GM19463 (cell line): ENCODE measurements around the gene C1orf56.

Experiments
- ATAC-seq: cut with Tn5 transposase; IDR thresholded peaks from one replicate; pipeline ENCODE4 v1.9.1; 2021; ENCODE audit warnings: mild to moderate bottlenecking, moderate library complexity; ENCODE audit not compliant: unreplicated experiment

Gene C1orf56, protein sequence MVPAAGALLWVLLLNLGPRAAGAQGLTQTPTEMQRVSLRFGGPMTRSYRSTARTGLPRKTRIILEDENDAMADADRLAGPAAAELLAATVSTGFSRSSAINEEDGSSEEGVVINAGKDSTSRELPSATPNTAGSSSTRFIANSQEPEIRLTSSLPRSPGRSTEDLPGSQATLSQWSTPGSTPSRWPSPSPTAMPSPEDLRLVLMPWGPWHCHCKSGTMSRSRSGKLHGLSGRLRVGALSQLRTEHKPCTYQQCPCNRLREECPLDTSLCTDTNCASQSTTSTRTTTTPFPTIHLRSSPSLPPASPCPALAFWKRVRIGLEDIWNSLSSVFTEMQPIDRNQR

GRCh38 chr1:151047591-151047924 is at the start of gene C1orf56:
Gene C1orf56 (plus strand): TSS chr1:151047751. CDS start chr1:151047848, 97 bp downstream.
- peak; percentile 52 for ATAC-seq

DNA sequence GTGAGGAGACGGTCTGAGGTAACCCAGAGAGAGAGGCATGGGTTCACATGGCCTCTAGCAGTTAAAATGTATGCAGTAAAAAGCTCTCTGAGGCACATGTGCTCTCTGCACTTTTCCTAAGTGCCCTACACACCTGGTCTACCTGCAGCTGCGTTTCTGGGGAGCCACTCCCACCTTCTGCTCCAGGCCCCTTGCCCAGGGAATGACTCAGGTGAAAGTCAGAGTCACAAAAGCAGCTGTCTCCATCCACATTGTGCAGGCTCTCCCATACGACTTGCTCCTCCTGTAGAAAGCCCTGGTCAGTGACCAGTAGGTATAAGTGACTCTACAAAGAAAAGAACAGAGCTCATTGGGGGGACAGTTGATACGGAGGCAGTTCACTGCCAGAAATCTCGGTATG is 49.6 kb upstream of the C1orf56 start:
- no peak for ATAC-seq

GRCh38 chr1:150999051-150999674 is 48.4 kb upstream of the C1orf56 start:
- no peak for ATAC-seq

DNA sequence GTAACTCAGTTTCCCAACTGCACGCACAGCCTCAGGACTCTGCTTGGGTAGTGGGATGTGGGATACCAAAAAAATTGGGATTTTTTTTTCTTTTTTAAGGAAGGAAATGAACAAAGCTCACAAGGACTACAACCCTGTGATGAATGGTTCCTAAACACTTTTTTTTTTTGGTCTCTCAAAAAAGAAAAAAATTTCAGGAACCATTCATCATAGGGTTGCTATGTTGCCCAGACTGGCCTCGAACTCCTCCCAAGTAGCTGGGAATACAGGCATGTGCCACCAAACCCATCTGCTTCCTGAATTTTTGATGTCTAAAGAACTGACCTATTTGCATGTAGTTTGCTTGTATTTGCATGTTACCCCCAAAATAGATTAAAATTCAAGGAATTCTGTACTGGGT is 47.6 kb upstream of the C1orf56 start:
- no peak for ATAC-seq

DNA sequence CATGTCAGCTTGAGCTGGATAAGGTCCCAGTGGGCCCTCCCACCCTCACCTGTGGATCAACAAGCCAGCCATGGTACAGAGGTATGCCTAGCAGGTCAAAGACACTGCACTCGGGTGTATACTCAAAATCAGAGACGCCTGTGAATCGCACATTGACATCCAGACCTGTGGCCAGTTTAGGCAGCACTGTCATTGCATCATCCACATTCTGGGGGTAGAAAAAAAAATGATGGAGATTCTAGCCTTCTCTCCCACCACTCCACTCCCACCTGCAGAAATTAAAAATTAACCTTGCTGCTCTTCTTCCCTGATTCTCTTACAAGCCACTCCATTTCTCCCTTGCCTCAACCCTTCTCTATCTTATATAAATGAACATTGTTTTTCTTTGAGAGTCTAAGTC is 47.1 kb upstream of the C1orf56 start:
- ATAC-seq = no peak

- no peak for ATAC-seq
These were observed 45.9 kb upstream of the C1orf56 start for GRCh38 chr1:151001602-151002001.

- no peak for ATAC-seq
These were observed 45.5 kb upstream of the C1orf56 start for GRCh38 chr1:151002051-151002450.

DNA sequence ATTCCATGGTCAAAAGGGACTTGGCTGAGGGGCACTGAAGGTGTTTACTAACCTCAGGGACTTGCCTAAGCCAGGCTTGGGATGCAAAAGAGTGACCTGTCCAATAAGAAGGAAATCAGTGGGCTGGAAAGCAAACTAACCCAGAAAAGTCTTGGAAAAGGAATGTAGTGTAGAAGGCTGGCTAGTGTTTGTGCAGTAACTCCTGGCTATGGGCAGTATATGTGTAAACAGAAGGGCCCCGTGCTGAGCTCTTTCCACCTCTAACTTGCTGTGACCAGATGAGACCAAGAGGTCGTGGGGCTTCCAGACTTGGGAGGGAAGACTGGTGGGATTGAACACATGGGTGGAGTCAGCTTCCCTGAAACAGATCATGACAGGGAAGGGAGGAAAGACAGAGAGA is 44.9 kb upstream of the C1orf56 start:
- ATAC-seq = no peak

DNA sequence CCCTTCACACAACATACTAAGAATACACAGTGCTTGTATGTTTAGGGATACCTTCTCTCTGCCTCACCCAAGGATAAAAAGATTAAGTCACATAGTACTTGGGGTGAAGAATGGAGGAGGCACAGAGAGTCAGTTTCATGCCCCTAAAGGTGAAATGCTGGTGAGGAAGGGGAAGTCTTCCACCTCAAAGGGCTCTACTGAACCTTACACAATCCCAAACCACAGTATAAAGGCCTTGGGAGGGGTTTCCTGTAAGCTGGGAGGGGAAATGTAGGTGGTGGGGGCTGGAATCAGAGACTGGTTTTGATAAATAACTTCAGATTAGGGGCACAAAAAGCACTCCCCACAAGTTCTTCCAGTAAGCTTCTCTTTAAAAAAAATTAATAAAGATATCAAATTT is 44.4 kb upstream of the C1orf56 start:
- ATAC-seq = no peak

- no peak for ATAC-seq
These were observed 41.7 kb upstream of the C1orf56 start for GRCh38 chr1:151005729-151006319.

DNA sequence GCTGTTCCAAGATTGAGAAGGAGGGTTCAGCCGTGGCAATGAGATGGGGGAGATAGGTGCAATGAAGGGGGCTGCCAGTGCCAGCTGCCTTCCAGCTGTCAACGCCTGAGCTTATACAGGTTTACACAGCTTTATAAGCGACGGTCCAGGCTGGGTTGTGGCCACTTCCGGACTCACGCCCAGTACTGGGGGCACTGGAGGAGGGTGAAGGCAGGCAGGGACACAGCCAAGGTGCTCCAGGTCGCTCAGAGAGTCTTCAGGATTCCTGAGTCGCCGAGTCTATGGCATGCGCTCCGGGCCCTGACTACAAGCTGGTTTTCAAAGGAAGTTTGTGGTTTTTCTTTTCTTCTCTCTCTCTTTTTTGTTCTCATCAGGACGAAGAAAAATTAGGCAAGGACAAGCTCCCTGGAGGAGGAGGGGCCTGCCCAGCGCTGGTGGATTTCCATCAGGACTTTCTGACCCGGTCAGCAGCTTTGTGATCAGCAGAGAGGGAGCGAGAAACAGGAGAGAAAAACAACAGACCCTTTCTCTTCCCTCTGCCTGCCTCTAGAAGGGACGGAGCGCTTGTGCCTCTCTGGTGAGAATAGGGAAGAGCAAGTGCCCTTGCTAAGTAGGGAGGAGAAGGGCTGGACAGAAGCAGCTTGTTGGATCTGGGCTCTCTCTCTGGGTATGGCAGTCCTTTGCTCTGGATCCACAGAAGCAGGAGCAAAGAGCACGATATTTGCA is 41.1 kb upstream of the C1orf56 start, which contains the start of gene MINDY1:
Gene MINDY1 (minus strand): TSS at position 576 of the 726 bp plus-strand sequence. CDS start 4,285 bp downstream, outside the sequence.
- peak; percentile 64 for ATAC-seq

GRCh38 chr1:151007853-151008243 is 39.7 kb upstream of the C1orf56 start:
- no peak for ATAC-seq

- peak; percentile 77 for ATAC-seq
These were observed 39.0 kb upstream of the C1orf56 start, which contains the start of gene PRUNE1 for GRCh38 chr1:151008244-151009205. Gene PRUNE1 (plus strand): TSS chr1:151008449. CDS start chr1:151008633, 184 bp downstream.

DNA sequence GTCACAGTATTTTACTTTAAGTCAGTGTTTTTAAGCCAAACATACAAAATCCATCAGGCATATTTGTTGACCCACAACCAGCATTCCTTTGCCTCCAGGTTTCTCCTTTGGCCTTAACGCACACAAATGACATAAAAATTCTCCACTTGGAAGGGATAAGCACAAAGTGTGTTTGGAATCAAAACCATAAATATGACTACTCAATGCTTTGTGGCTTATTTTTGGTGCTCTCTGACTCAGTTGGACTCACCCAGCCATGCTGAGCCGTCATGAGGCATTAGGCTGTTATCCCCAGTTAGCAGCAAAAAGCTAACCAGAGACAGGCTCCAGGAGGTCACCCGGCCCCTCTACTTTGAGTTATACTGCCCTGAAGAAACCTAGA is 38.4 kb upstream of the C1orf56 start:
- ATAC-seq = no peak

DNA sequence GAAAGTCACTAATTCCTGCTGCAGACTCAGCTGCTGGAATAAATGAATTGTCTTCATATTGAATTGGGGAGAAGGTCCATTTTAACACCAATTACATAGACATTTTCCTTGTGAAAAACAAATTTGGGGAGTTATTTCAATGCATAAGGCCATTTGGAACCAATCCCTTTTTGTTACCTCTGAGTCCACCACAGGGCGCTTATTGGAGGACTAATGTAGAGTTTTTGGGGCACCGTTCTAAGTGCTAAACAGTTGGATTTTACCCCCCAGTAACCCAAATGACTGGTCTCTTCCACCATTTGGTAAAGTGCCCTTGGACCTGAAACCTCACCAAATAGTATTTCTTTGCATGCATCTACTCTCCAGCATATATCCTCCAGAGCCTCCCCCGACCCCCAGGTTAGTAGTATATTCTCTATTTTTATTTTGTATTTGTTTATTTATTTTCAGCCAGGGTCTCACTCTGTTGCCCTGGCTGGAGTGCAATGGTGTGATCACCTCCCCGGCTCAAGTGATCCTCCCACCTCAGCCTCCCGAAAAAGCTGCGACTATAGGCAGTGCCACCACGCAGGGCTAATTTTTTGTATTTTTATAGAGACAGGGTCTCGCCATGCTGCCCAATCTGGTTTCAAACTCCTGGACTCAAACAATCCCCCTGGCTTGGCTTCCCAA is 37.7 kb upstream of the C1orf56 start:
- no peak for ATAC-seq

GRCh38 chr1:151010346-151010726 is 37.2 kb upstream of the C1orf56 start:
- ATAC-seq = no peak

GRCh38 chr1:151011154-151011850 is 36.2 kb upstream of the C1orf56 start:
- no peak for ATAC-seq

DNA sequence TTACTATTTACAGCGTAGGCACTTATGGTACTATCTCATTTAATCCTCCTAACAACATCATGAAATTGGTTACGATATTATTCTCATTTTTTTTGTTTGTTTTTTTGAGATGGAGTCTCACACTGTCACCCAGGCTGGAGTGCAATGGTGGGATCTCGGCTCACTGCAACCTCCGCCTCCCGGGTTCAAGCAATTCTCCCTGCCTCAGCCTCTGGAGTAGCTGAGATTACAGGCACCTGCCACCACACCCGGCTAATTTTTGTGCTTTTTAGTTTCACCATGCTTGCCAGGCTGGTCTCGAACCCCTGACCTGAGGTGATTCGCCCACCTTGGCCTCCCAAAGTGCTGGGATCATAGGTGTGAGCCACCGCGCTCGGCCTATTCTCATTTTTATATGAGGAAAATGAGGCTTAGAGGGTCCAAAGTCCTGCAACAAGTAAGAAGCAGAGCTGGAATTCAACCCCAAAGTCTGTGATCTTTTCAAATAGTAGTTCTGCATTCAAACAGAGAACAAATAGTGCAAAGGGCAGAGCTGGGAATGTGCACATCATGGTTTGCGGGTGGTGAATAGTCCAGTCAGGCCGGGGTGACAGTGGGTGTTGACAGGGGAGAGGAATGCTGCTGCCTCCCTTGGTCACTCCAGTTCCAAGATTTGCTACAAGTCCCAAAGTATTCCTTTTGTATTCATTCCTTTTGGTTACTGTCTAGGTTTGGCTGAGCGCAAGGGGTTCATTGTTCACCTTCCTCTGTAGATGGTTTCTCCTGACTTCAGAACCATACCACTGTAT is 34.7 kb upstream of the C1orf56 start:
- ATAC-seq = no peak
